Trophoblast cell (in vitro differentiated cells and primary cell): ENCODE data around the gene RPTOR.
"Not testable (repeated sequence)": the region's sequence is repeated elsewhere in the genome, so short reads cannot be mapped to it uniquely, and the experiment has no call there.

Experiments used
- DNase-seq, 2 donors: peaks; one replicate each; pipeline ENCODE4 v3.0.0-alpha.2; 2016
- H2AFZ ChIP-seq: 2 replicates; pipeline ENCODE4 v1.6.1; 2013; ENCODE audit warnings: low read length, moderate library complexity, mild to moderate bottlenecking; ENCODE audit not compliant: insufficient read depth, poor library complexity
- H2AK5ac ChIP-seq: 2 replicates; pipeline ENCODE4 v1.6.1; 2013; ENCODE audit warnings: mild to moderate bottlenecking, low read length
- H2BK120ac ChIP-seq: 2 replicates; pipeline ENCODE4 v1.6.1; 2013; ENCODE audit warnings: low read length, mild to moderate bottlenecking, moderate library complexity; ENCODE audit not compliant: insufficient read depth, poor library complexity
- H2BK12ac ChIP-seq: 2 replicates; pipeline ENCODE4 v1.6.1; 2013; ENCODE audit warnings: mild to moderate bottlenecking, low read length, moderate library complexity
- H2BK5ac ChIP-seq: 2 replicates; pipeline ENCODE4 v1.6.1; 2013; ENCODE audit warnings: low read length, low read depth, moderate library complexity, mild to moderate bottlenecking; ENCODE audit not compliant: poor library complexity
- H3K14ac ChIP-seq: 2 replicates; pipeline ENCODE4 v1.6.1; 2013; ENCODE audit warnings: mild to moderate bottlenecking, low read length
- H3K18ac ChIP-seq: 2 replicates; pipeline ENCODE4 v1.6.1; 2013; ENCODE audit warnings: mild to moderate bottlenecking, low read length
- H3K23ac ChIP-seq: 2 replicates; pipeline ENCODE4 v1.6.1; 2013; ENCODE audit warnings: low read length
- H3K27ac ChIP-seq: 2 replicates; pipeline ENCODE4 v1.5.1; 2013; ENCODE audit warnings: low read depth, mild to moderate bottlenecking, inconsistent platforms, low read length, moderate library complexity
- H3K27me3 ChIP-seq: 2 replicates; pipeline ENCODE4 v1.6.1; 2013; ENCODE audit warnings: inconsistent platforms, mild to moderate bottlenecking, low read length, moderate library complexity; ENCODE audit not compliant: insufficient read depth
- H3K36me3 ChIP-seq, 2 experiments: 1 replicate in 1 of 2; 2 replicates in 1 of 2; pipeline ENCODE4 v1.6.1; 2013; ENCODE audit warnings: low read length in 2 of 2, mild to moderate bottlenecking in 2 of 2, moderate library complexity in 1 of 2; ENCODE audit not compliant: insufficient read depth in 2 of 2, control insufficient read depth in 1 of 2
- H3K4ac ChIP-seq: 2 replicates; pipeline ENCODE4 v1.6.1; 2013; ENCODE audit warnings: low read depth, mild to moderate bottlenecking, low read length, moderate library complexity
- H3K4me1 ChIP-seq, 2 experiments: 1 replicate in 1 of 2; 2 replicates in 1 of 2; pipeline ENCODE4 v1.6.1; 2013; ENCODE audit warnings: low read length in 2 of 2, mild to moderate bottlenecking in 2 of 2, moderate library complexity in 1 of 2; ENCODE audit not compliant: insufficient read depth in 2 of 2, control insufficient read depth in 1 of 2
- H3K4me2 ChIP-seq: 2 replicates; pipeline ENCODE4 v1.6.1; 2013; ENCODE audit warnings: inconsistent platforms, mild to moderate bottlenecking, low read length, moderate library complexity
- H3K4me3 ChIP-seq: 2 replicates; pipeline ENCODE4 v1.5.1; 2013; ENCODE audit warnings: mild to moderate bottlenecking, low read depth, low read length, inconsistent platforms
- H3K79me1 ChIP-seq: one replicate; pipeline ENCODE4 v1.6.1; 2013; ENCODE audit warnings: low read length
- H3K79me2 ChIP-seq: 2 replicates; pipeline ENCODE4 v1.6.1; 2013; ENCODE audit warnings: low read length, mild to moderate bottlenecking; ENCODE audit not compliant: control insufficient read depth, insufficient read depth, poor library complexity
- H3K9ac ChIP-seq: 2 replicates; pipeline ENCODE4 v1.6.1; 2013; ENCODE audit warnings: mild to moderate bottlenecking, low read length
- H3K9me3 ChIP-seq: 2 replicates; pipeline ENCODE4 v1.6.1; 2013; ENCODE audit warnings: low read depth, mild to moderate bottlenecking, control low read depth, inconsistent platforms, low read length; ENCODE audit not compliant: insufficient read depth
- H4K12ac ChIP-seq: 2 replicates; pipeline ENCODE4 v1.6.1; 2013; ENCODE audit warnings: low read depth, mild to moderate bottlenecking, low read length, moderate library complexity
- H4K8ac ChIP-seq: 2 replicates; pipeline ENCODE4 v1.6.1; 2013; ENCODE audit warnings: low read depth, mild to moderate bottlenecking, low read length, moderate library complexity
- H4K91ac ChIP-seq: one replicate; pipeline ENCODE4 v1.6.1; 2013; ENCODE audit warnings: low read depth, mild to moderate bottlenecking, low read length, moderate library complexity
- WGBS: extraction: QIAGEN DNeasy Blood & Tissue Kit; methylation state at CpG from one replicate; pipeline ENCODE4 v1.1.7; 2013; ENCODE audit warnings: missing lambda C conversion rate; ENCODE audit not compliant: insufficient read length, insufficient coverage; ENCODE audit errors: extremely low coverage; 5-methylcytosine and 5-hydroxymethylcytosine counted together

Gene RPTOR

GRCh38 chr17:80628881-80629280 is 84.2 kb downstream of the RPTOR start:
- not testable (repeated sequence) for H3K18ac ChIP-seq, H3K4me1 ChIP-seq, H3K4ac ChIP-seq, H4K12ac ChIP-seq, H2BK5ac ChIP-seq, H4K91ac ChIP-seq, H2AFZ ChIP-seq, H3K9ac ChIP-seq, H3K9me3 ChIP-seq, H3K79me2 ChIP-seq, H3K36me3 ChIP-seq, H2BK12ac ChIP-seq, H4K8ac ChIP-seq, H3K4me2 ChIP-seq, H3K14ac ChIP-seq, H3K27me3 ChIP-seq, H3K23ac ChIP-seq, H2AK5ac ChIP-seq, H3K79me1 ChIP-seq, H3K27ac ChIP-seq, H3K4me3 ChIP-seq, H2BK120ac ChIP-seq, DNase-seq
- no CpG with 5 or more reads among the region's 7 CpGs for WGBS

DNA sequence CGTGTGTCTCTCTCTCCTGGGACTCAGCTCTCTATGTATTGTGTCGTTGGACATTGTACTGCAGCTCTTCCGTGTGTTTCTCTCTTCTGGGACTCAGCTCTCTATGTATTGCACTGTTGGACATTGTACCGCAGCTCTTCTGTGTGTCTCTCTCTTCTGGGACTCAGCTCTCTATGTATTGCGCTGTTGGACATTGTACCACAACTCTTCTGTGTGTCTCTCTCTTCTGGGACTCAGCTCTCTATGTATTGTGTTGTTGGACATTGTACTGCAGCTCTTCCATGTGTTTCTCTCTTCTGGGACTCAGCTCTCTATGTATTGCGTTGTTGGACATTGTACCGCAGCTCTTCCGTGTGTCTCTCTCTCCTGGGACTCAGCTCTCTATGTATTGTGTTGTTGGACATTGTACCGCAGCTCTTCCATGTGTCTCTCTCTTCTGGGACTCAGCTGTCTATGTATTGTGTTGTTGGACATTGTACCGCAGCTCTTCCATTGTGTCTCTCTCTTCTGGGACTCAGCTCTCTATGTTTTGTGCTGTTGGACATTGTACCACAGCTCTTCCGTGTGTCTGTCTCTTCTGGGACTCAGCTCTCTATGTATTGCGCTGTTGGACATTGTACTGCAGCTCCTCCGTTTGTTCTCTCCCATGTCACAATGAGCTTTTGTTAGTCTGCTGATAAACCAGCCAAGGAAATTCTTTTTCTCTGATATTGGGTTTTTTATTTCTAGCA is 84.8 kb downstream of the RPTOR start:
- no peak overlapping the region for H3K23ac ChIP-seq
- H3K9me3 ChIP-seq, result peaks cover 8% of the 10 kb centered on the region

GRCh38 chr17:80630560-80631120 is 86.0 kb downstream of the RPTOR start:
- Histone ChIP-seq H2BK120ac (no peak overlapping the region), H3K14ac (no peak overlapping the region), H2AFZ (no peak overlapping the region), H3K23ac (no peak overlapping the region), H3K9ac (no peak overlapping the region), H2BK5ac (no peak overlapping the region), H3K9me3 (peaks cover 8% of the 10 kb centered on the region), H3K79me1 (no peaks in the 10 kb centered on the region), H3K4me2 (no peak overlapping the region), H3K4me3 (no peak overlapping the region), H3K36me3 (peaks cover 0 to under 1% of the 10 kb centered on the region in 2 experiments), H2BK12ac (no peak overlapping the region), H3K18ac (no peak overlapping the region), H3K79me2 (no peaks in the 10 kb centered on the region), H3K4me1 (peaks cover 0 to under 1% of the 10 kb centered on the region in 2 experiments), H4K91ac (no peak overlapping the region), H3K4ac (no peak overlapping the region), H2AK5ac (no peak overlapping the region), H3K27me3 (no peaks in the 10 kb centered on the region), H3K27ac (no peak overlapping the region), H4K12ac (no peak overlapping the region), H4K8ac (no peak overlapping the region)
- no CpG with 5 or more reads among the region's 9 CpGs for WGBS
- DNase-seq, result no peak

More for the DNA sequence above, 84.8 kb downstream of the RPTOR start:
- H3K18ac ChIP-seq, result no peak overlapping the region
- no peak overlapping the region for H2BK5ac ChIP-seq
- H3K27ac ChIP-seq, result no peak overlapping the region
- no peak for DNase-seq
- no peak overlapping the region for H2BK12ac ChIP-seq
- no peak overlapping the region for H3K4ac ChIP-seq
- H2BK120ac ChIP-seq, result no peak overlapping the region
- peaks cover 0 to 2% of the 10 kb centered on the region in 2 experiments for H3K4me1 ChIP-seq
- no peaks in the 10 kb centered on the region for H3K79me2 ChIP-seq
- no peak overlapping the region for H3K4me3 ChIP-seq
- no peaks in the 10 kb centered on the region for H3K79me1 ChIP-seq
- no peak overlapping the region for H3K14ac ChIP-seq
- no peak overlapping the region for H4K8ac ChIP-seq
- no peak overlapping the region for H3K4me2 ChIP-seq
- H3K36me3 ChIP-seq, result peaks cover 0 to 2% of the 10 kb centered on the region in 2 experiments
- H3K27me3 ChIP-seq, result no peaks in the 10 kb centered on the region
- no peak overlapping the region for H4K12ac ChIP-seq
- no peak overlapping the region for H3K9ac ChIP-seq
- H2AK5ac ChIP-seq, result no peak overlapping the region
- H2AFZ ChIP-seq, result no peak overlapping the region
- H4K91ac ChIP-seq, result no peak overlapping the region
- no CpG with 5 or more reads among the region's 13 CpGs for WGBS

- H4K8ac ChIP-seq, result no peak overlapping the region
- no CpG with 5 or more reads among the region's 10 CpGs for WGBS
- H3K79me2 ChIP-seq, result no peaks in the 10 kb centered on the region
- H3K36me3 ChIP-seq, result no peaks in the 10 kb centered on the region
- no peak overlapping the region for H4K91ac ChIP-seq
- no peak for DNase-seq
- no peak overlapping the region for H3K14ac ChIP-seq
- H3K4me2 ChIP-seq, result no peak overlapping the region
- no peak overlapping the region for H4K12ac ChIP-seq
- H2BK120ac ChIP-seq, result no peak overlapping the region
- no peak overlapping the region for H3K4me3 ChIP-seq
- no peak overlapping the region for H2BK12ac ChIP-seq
- H3K27ac ChIP-seq, result no peak overlapping the region
- no peak overlapping the region for H3K23ac ChIP-seq
- H3K4me1 ChIP-seq, result peaks cover 0 to under 1% of the 10 kb centered on the region in 2 experiments
- no peak overlapping the region for H3K9ac ChIP-seq
- no peak overlapping the region for H3K18ac ChIP-seq
- H3K79me1 ChIP-seq, result no peaks in the 10 kb centered on the region
- H3K27me3 ChIP-seq, result no peaks in the 10 kb centered on the region
- H2BK5ac ChIP-seq, result no peak overlapping the region
- no peak overlapping the region for H2AFZ ChIP-seq
- no peak overlapping the region for H3K4ac ChIP-seq
- peaks cover 8% of the 10 kb centered on the region for H3K9me3 ChIP-seq
- no peak overlapping the region for H2AK5ac ChIP-seq
These were observed 86.8 kb downstream of the RPTOR start for GRCh38 chr17:80631142-80632045.
